ENCODE results near the gene AMBP. TPM values are rescaled to one million over a fixed set of nuclear protein-coding genes. Genes with fewer than 3 reads are reported as not detected.

The AMBP gene
- total and polyA plus RNA-seq, 2 donors (not counting 1 experiment from before 2014, with no cell fraction given): not detected

DNA sequence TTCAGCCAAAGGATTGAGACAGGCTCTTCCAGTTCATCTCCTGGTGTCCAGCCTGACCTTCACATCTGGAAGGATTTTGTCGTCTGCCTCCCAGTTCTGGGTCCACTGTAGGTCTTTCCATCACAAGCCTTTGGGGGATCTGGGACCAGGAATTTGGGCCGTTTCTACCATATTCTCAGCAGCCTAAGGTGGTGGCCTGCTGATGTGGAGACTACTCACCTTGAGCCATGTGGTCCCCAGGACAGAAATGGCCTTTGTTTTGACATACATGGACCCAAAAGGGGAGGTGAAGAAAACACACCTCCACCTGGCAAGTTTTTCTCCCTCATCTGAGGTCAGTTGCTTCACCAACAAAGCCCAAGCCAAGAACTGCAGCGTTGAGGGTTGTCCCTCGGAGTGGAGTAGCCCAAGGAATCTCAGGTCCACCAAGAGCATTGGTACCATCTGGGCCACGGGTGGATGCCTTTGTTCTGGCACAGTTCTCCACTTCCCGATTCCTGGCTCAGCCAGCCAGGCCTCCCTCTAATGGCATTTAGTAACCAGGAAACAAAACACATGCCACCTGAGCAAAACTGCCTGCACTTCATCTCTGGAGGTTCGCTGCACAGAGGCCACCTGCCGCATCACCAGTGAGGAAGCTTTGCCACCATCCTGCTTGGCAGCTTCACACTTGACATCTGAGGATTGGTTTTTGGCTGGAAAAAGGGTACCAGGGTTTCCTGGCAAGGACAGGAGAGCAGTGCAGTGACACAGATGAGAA, 24.7 kb downstream of the AMBP start:
- DNase-seq: no peak
- no peaks in the 10 kb centered on the region for H4K20me1 ChIP-seq (ENCODE audit: control insufficient read depth, insufficient read depth, low read length, poor library complexity, severe bottlenecking)
- no peak overlapping the region for H2AFZ ChIP-seq (ENCODE audit: insufficient read depth, low read depth, low read length, poor library complexity, severe bottlenecking)
- intact Hi-C loops (cut with micrococcal nuclease): no loop called here
- H3K4me3 ChIP-seq (ENCODE audit: control extremely low read depth in 1 of 5, extremely low read depth in 1 of 5, insufficient read depth in 1 of 5, low read depth in 2 of 5, low read length in 4 of 5): no peak overlapping the region
- H3K36me3 ChIP-seq (replicated peaks in 1 of 2; ENCODE audit: control extremely low read depth in 1 of 2, control insufficient read depth in 1 of 2, extremely low read depth in 1 of 2, insufficient read depth in 2 of 2, low read length in 1 of 2): no peaks in the 10 kb centered on the region
- ATAC-seq (ENCODE audit: low read depth): no peak
- CTCF ChIA-PET: no interaction called here
- no peaks in the 10 kb centered on the region for H3K27me3 ChIP-seq (replicated peaks in 1 of 4; ENCODE audit: control extremely low read depth in 1 of 4, control insufficient read depth in 3 of 4, insufficient read depth in 4 of 4, low read length in 3 of 4)
- Mint-ChIP-seq H3K4me1 (peaks cover 4% of the 10 kb centered on the region), H3K4me3 (no peak overlapping the region), H3K9me3 (ENCODE audit: insufficient read depth) (no peaks in the 10 kb centered on the region), H3K27me3 (peaks cover under 1% of the 10 kb centered on the region), H3K27ac (no peak overlapping the region)
- 88% methylated on average over 7 of the region's 8 CpGs for WGBS (ENCODE audit: insufficient coverage)
- no peak overlapping the region for H3K4me2 ChIP-seq (replicated peaks; ENCODE audit: low read depth, low read length, poor library complexity, severe bottlenecking)
- no peaks in the 10 kb centered on the region for H3K79me2 ChIP-seq (ENCODE audit: control insufficient read depth, insufficient read depth, low read length)
- H3K9ac ChIP-seq (ENCODE audit: low read length): no peak overlapping the region
- H3K27ac ChIP-seq (ENCODE audit: low read length in 2 of 2): no peak overlapping the region
- POLR2A ChIA-PET: no interaction called here
- no peaks in the 10 kb centered on the region for H3K4me1 ChIP-seq (ENCODE audit: control insufficient read depth in 2 of 2, insufficient read depth in 2 of 2, low read length in 2 of 2)
- H3K9me3 ChIP-seq (ENCODE audit: control extremely low read depth in 1 of 3, control insufficient read depth in 2 of 3, insufficient read depth in 1 of 3, low read length in 2 of 3): peaks cover 0 to 8% (median 0%) of the 10 kb centered on the region in 3 donors
- TF ChIP-seq CTCF (IDR thresholded peaks at IDR 0.05) (no peak), EZH2 (IDR thresholded peaks at IDR 0.05; ENCODE audit: borderline replicate concordance, insufficient read depth, low read depth, low read length, poor library complexity, severe bottlenecking) (no peak)

- TF ChIP-seq CTCF (IDR thresholded peaks at IDR 0.05): no peak
- no peak for TF ChIP-seq EZH2 (IDR thresholded peaks at IDR 0.05; ENCODE audit: borderline replicate concordance, insufficient read depth, low read depth, low read length, poor library complexity, severe bottlenecking)
- intact Hi-C loops (cut with micrococcal nuclease): no loop called here
- Histone ChIP-seq H3K27ac (ENCODE audit: low read length in 2 of 2) (no peak overlapping the region), H3K4me3 (ENCODE audit: control extremely low read depth in 1 of 5, extremely low read depth in 1 of 5, insufficient read depth in 1 of 5, low read depth in 2 of 5, low read length in 4 of 5) (no peak overlapping the region), H3K27me3 (replicated peaks in 1 of 4; ENCODE audit: control extremely low read depth in 1 of 4, control insufficient read depth in 3 of 4, insufficient read depth in 4 of 4, low read length in 3 of 4) (no peaks in the 10 kb centered on the region), H2AFZ (ENCODE audit: insufficient read depth, low read depth, low read length, poor library complexity, severe bottlenecking) (no peak overlapping the region), H3K79me2 (ENCODE audit: control insufficient read depth, insufficient read depth, low read length) (no peaks in the 10 kb centered on the region), H3K36me3 (replicated peaks in 1 of 2; ENCODE audit: control extremely low read depth in 1 of 2, control insufficient read depth in 1 of 2, extremely low read depth in 1 of 2, insufficient read depth in 2 of 2, low read length in 1 of 2) (no peaks in the 10 kb centered on the region), H3K4me2 (replicated peaks; ENCODE audit: low read depth, low read length, poor library complexity, severe bottlenecking) (no peak overlapping the region), H4K20me1 (ENCODE audit: control insufficient read depth, insufficient read depth, low read length, poor library complexity, severe bottlenecking) (no peaks in the 10 kb centered on the region), H3K9ac (ENCODE audit: low read length) (no peak overlapping the region), H3K4me1 (ENCODE audit: control insufficient read depth in 2 of 2, insufficient read depth in 2 of 2, low read length in 2 of 2) (no peaks in the 10 kb centered on the region), H3K9me3 (ENCODE audit: control extremely low read depth in 1 of 3, control insufficient read depth in 2 of 3, insufficient read depth in 1 of 3, low read length in 2 of 3) (peaks cover 0 to 8% (median 0%) of the 10 kb centered on the region in 3 donors)
- ChIA-PET POLR2A (no interaction called here), CTCF (no interaction called here)
- ATAC-seq (ENCODE audit: low read depth) (no peak), DNase-seq (no peak)
- Mint-ChIP-seq H3K27ac (no peak overlapping the region), H3K4me3 (no peak overlapping the region), H3K9me3 (ENCODE audit: insufficient read depth) (no peaks in the 10 kb centered on the region), H3K27me3 (peaks cover 4% of the 10 kb centered on the region), H3K4me1 (peaks cover 4% of the 10 kb centered on the region)
- 83% methylated on average over 4 of the region's 7 CpGs for WGBS (ENCODE audit: insufficient coverage)
Observed at GRCh38 chr9:114051706-114052105, 26.4 kb downstream of the AMBP start.
